Measurements from ENCODE around the gene RSPO3.

GRCh38 chr6:127198549-127198948, 80.1 kb downstream of the RSPO3 start:
- TF ChIP-seq, protein P1, sequence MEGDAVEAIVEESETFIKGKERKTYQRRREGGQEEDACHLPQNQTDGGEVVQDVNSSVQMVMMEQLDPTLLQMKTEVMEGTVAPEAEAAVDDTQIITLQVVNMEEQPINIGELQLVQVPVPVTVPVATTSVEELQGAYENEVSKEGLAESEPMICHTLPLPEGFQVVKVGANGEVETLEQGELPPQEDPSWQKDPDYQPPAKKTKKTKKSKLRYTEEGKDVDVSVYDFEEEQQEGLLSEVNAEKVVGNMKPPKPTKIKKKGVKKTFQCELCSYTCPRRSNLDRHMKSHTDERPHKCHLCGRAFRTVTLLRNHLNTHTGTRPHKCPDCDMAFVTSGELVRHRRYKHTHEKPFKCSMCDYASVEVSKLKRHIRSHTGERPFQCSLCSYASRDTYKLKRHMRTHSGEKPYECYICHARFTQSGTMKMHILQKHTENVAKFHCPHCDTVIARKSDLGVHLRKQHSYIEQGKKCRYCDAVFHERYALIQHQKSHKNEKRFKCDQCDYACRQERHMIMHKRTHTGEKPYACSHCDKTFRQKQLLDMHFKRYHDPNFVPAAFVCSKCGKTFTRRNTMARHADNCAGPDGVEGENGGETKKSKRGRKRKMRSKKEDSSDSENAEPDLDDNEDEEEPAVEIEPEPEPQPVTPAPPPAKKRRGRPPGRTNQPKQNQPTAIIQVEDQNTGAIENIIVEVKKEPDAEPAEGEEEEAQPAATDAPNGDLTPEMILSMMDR (IDR thresholded peaks at IDR 0.05; ENCODE audit: low read depth, low read length, missing input control) = no peak
- TF ChIP-seq YY1 (IDR thresholded peaks at IDR 0.05) (no peak), HNF4A (conservative IDR thresholded peaks at IDR 0.05) (no peak), ATF3 (IDR thresholded peaks at IDR 0.05) (no peak), GABPA (IDR thresholded peaks at IDR 0.05 in 1 of 2, conservative IDR thresholded peaks at IDR 0.05 in 1 of 2) (no peak), SP1 (IDR thresholded peaks at IDR 0.05) (no peak), REST (IDR thresholded peaks at IDR 0.05) (no peak), ZBTB33 (IDR thresholded peaks at IDR 0.05) (no peak), TAF1 (conservative IDR thresholded peaks at IDR 0.05) (no peak), JUND (IDR thresholded peaks at IDR 0.05) (no peak), EGR1 (IDR thresholded peaks at IDR 0.05; ENCODE audit: low read depth in 2 of 2) (no peak), RAD21 (IDR thresholded peaks at IDR 0.05) (no peak)
- TF ChIP-seq, protein P2, sequence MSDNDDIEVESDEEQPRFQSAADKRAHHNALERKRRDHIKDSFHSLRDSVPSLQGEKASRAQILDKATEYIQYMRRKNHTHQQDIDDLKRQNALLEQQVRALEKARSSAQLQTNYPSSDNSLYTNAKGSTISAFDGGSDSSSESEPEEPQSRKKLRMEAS (IDR thresholded peaks at IDR 0.05) = no peak
